Measurements from ENCODE around the gene RASSF1.

Gene RASSF1

DNA sequence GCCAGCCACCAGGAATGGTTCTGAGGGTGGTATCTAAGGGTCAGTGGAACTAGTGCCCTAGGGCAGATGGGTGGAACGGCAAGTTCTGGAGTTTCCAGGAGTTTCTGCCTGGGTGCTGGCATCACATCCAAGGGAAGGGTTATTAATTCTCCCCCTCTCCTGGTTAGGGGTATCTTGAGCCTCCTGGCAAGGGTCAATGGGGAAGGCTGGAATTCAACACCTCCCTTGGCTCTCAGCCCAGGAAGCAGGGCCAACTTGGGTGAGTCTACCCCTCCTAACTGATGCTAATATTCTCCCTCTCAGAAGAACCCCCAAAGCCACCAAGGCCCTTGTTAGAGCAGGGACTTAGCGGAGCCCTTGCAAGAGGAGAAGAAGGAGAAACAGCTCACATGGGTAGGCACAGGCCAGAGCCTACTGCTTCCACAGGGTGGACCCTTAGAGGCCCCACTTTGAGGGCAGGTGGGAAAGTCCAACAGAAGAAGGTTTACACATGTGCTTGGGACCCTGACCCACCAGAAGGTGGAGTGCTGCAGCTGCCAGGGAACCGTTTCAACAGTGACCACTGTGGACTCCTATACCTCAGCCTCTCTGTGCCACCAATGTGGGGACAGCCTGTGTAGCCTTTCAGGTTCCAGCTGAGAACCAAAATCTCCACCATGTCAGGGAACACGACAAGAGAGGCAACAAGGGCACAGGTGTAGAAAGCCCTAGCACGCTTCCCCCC, 15.4 kb upstream of the RASSF1 start:
- TF ChIP-seq, protein P1, sequence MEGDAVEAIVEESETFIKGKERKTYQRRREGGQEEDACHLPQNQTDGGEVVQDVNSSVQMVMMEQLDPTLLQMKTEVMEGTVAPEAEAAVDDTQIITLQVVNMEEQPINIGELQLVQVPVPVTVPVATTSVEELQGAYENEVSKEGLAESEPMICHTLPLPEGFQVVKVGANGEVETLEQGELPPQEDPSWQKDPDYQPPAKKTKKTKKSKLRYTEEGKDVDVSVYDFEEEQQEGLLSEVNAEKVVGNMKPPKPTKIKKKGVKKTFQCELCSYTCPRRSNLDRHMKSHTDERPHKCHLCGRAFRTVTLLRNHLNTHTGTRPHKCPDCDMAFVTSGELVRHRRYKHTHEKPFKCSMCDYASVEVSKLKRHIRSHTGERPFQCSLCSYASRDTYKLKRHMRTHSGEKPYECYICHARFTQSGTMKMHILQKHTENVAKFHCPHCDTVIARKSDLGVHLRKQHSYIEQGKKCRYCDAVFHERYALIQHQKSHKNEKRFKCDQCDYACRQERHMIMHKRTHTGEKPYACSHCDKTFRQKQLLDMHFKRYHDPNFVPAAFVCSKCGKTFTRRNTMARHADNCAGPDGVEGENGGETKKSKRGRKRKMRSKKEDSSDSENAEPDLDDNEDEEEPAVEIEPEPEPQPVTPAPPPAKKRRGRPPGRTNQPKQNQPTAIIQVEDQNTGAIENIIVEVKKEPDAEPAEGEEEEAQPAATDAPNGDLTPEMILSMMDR (IDR thresholded peaks at IDR 0.05; ENCODE audit: unreplicated experiment in 3 of 3) = peak in 1 of 3 experiments; percentile 16
- peaks cover 35% of the 10 kb centered on the region for H3K4me1 Mint-ChIP-seq
- no peaks in the 10 kb centered on the region for H3K27me3 Mint-ChIP-seq (ENCODE audit: low read depth)
- no peak overlapping the region for H3K27ac Mint-ChIP-seq
- H3K36me3 Mint-ChIP-seq (ENCODE audit: low read depth) = peaks cover 18% of the 10 kb centered on the region
- H3K4me3 Mint-ChIP-seq = peak overlapping the region; percentile 99
- no peaks in the 10 kb centered on the region for H3K9me3 Mint-ChIP-seq

DNA sequence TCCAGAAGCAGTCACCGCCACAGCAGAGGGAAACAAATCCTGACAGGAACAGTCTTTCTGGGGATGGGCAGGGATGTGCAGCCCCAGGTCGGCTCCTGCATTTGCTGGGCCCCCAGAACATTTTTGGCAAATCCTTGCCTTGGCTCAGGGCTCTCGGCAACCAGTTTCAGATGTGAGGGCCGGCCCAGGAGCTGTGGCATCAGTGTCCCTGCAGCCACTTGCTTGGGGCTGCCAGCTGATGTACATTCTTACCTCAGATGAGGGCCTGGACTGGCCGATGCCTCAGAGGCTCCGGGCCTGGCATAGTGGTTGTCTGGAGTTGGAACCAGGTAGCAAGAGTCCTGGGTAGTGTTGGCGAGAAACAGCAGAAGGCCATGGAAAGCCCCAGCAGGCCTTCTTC, 14.2 kb upstream of the RASSF1 start:
- Mint-ChIP-seq H3K4me1 (peaks cover 47% of the 10 kb centered on the region), H3K9me3 (no peaks in the 10 kb centered on the region)

GRCh38 chr3:50354186-50354764, 13.6 kb upstream of the RASSF1 start:
- Mint-ChIP-seq H3K4me3 (peak overlapping the region; percentile 2 to 24 (median 18)), H3K27ac (no peak overlapping the region), H3K9me3 (no peaks in the 10 kb centered on the region), H3K27me3 (ENCODE audit: low read depth) (no peaks in the 10 kb centered on the region), H3K36me3 (ENCODE audit: low read depth) (peaks cover 18% of the 10 kb centered on the region), H3K4me1 (peaks cover 43% of the 10 kb centered on the region)
- TF ChIP-seq, protein P1 (IDR thresholded peaks at IDR 0.05; ENCODE audit: unreplicated experiment in 3 of 3) = no peak

More for the DNA sequence above, 14.2 kb upstream of the RASSF1 start:
- H3K27me3 Mint-ChIP-seq (ENCODE audit: low read depth) = no peaks in the 10 kb centered on the region
- H3K4me3 Mint-ChIP-seq = peak overlapping the region in 2 of 3 experiments; percentile 15 to 38
- TF ChIP-seq, protein P1 (IDR thresholded peaks at IDR 0.05; ENCODE audit: unreplicated experiment in 3 of 3) = no peak
- no peak overlapping the region for H3K27ac Mint-ChIP-seq
- H3K36me3 Mint-ChIP-seq (ENCODE audit: low read depth) = peaks cover 18% of the 10 kb centered on the region

DNA sequence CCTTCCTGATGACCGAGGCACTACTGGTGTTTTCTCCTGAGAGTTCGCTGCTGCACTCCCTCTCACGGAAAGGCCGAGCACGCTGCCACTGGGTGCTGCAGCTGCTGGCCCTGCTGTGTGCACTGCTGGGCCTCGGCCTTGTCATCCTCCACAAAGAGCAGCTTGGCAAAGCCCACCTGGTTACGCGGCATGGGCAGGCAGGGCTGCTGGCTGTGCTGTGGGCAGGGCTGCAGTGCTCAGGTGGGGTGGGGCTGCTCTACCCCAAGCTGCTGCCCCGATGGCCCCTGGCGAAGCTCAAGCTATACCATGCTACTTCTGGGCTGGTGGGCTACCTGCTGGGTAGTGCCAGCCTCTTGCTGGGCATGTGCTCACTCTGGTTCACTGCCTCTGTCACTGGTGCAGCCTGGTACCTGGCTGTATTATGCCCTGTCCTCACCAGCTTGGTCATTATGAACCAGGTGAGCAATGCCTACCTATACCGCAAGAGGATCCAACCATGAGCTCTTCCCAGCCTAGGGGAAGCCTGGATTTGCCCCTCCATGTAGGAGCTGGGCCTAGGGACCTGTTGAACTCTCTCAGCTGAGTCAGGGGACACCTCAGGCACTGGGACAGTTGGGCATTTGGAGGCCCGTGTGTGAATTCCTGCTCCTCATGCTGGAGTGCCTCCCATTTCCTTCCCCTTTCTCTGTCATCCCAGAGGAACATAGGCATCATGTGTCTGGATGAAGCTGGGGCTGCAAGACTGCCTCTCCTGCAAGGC, 12.8 kb upstream of the RASSF1 start:
- Mint-ChIP-seq H3K36me3 (ENCODE audit: low read depth) (peaks cover 18% of the 10 kb centered on the region), H3K4me3 (peak overlapping the region; percentile 27 to 71 (median 61)), H3K9me3 (no peaks in the 10 kb centered on the region), H3K4me1 (peaks cover 41% of the 10 kb centered on the region), H3K27ac (no peak overlapping the region), H3K27me3 (ENCODE audit: low read depth) (no peaks in the 10 kb centered on the region)
- TF ChIP-seq, protein P1 (IDR thresholded peaks at IDR 0.05; ENCODE audit: unreplicated experiment in 3 of 3) = no peak

GRCh38 chr3:50352781-50353180, 12.1 kb upstream of the RASSF1 start:
- no peak overlapping the region for H3K27ac Mint-ChIP-seq

More at GRCh38 chr3:50352781-50353180, 12.1 kb upstream of the RASSF1 start:
- Mint-ChIP-seq H3K27me3 (ENCODE audit: low read depth) (no peaks in the 10 kb centered on the region), H3K4me1 (peaks cover 36% of the 10 kb centered on the region), H3K36me3 (ENCODE audit: low read depth) (peaks cover 14% of the 10 kb centered on the region), H3K9me3 (no peaks in the 10 kb centered on the region), H3K4me3 (peak overlapping the region; percentile 55 to 71 (median 68))
- TF ChIP-seq, protein P1 (IDR thresholded peaks at IDR 0.05; ENCODE audit: unreplicated experiment in 3 of 3) = peak in 1 of 3 experiments; percentile 13
